Islet of Langerhans (tissue), 1 donor: ENCODE data around the gene CYP3A7.
"Not testable (repeated sequence)": the region's sequence is repeated elsewhere in the genome, so short reads cannot be mapped to it uniquely, and the experiment has no call there.

Experiments used
- FAIRE-seq: peaks from one replicate; lab custom pipeline; 2011; peaks lifted over from hg19 to GRCh38; lab: Jason Lieb, UNC

CYP3A7 gene

DNA sequence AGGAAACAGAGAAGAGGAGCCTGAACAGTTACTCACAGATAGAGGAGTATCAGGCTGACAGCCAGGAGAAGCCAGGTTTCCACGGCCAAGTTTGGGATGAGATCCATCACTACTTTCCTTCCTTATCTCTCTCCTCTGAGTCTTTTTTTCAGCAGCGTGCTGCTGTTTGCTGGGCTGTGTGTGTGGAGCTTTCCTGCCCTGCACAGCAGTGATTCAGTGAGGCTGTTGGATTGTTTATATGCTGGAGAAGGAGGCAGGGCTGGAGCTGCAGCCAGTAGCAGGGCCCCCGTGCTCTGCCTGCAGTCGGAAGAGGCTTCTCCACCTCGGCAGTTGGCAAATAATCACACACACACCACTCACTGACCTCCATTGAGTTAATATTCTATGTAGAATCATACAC is at the start of gene CYP3A7:
CYP3A7 (minus strand) TSS at position 210 of the 400 bp plus-strand sequence; CDS start at position 107, 103 bp downstream.
- FAIRE-seq = no peak

DNA sequence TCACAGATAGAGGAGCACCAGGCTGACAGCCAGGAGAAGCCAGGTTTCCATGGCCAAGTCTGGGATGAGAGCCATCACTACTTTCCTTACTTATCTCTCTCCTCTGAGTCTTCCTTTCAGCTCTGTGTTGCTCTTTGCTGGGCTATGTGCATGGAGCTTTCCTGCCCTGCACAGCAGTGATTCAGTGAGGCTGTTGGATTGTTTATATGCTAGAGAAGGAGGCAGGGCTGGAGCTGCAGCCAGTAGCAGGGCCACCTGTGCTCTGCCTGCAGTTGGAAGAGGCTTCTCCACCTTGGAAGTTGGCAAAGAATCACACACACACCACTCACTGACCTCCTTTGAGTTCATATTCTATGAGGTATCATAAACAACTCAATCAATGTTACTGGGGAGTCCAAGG is 49.0 kb upstream of the CYP3A7 start, which contains the start of gene CYP3A4:
CYP3A4 (minus strand) TSS at position 178 of the 400 bp plus-strand sequence; CDS start at position 75, 103 bp downstream.
- FAIRE-seq = no peak

DNA sequence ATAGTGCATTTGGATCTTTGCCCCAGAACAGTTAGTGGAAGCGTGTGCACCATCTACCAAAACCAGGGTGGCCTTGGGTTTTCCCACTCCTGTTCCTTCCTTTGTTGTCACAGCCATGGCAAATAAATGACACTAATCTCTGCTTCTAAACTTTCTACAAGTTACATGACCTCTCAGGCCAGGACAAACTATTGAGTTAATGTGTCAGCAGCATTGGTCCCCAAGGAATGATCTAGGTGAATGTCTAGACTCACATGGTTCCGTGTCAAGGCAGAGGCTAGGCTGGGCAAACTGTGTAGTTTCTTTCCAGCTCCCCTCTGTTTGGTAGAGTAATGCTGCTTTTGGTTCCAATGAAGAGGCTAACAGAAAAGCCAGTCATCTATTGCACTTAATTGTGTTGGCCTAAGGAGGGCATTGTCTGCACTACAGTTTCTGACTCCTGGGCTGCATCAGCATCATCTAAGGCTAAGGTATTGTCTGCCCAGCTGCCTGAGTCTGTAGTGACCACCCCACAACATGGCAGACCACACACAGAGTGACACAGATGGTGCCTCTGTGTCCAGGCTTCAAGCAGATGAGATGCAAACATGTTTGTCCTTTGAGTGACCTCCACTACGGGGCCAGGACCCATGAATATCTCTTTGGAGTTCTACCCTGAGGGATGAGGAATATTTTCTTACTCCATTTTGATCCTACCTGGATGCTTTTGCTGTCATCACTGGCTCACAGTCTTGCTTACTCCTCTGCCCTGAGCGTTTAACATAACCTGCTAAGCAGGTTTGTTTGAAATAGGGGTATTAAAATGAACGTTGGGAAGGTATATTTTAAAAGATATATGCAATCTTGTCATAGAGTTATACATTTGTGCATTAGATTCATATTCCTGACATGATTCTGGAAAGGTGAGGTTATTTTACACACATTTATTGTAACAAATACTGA is 47.3 kb upstream of the CYP3A7 start:
- FAIRE-seq = no peak

DNA sequence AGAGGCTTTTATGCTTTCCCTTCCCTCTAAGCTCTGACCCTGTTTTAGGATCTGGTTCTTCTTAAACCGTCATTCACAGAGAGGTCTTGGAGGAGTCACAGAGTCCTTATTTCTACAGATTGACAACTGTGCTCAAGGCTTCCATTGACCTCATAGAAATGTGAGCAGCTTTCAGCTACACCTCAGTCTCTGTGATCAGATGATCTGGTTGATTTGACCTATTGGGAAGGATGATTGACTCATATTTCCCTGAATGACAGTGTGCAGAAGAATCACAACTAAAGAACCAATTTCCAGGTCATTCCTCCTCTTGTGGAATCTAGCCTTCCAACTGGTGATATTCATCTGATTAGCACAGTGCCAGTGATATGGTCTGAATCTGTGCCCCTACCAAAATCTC is 45.6 kb upstream of the CYP3A7 start:
- FAIRE-seq = no peak

DNA sequence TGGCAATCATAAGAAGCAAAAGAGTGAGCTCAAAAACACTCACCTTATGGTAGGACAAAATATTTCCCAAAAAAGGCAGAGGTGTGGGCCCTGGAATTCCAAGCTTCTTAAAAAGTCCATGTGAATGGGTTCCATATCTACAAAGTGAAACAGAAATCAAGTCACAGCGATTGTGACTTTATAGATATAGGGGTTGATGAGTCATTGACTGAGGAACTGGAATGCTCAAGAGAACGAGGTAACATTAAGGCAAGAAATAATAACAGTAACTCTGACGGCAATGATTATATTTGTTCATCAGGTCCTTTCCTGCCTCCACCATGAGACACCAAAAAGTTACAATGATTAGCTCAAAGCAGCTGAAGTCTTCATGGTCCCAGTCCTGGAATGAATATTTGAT is 45.0 kb upstream of the CYP3A7 start:
- FAIRE-seq = no peak

DNA sequence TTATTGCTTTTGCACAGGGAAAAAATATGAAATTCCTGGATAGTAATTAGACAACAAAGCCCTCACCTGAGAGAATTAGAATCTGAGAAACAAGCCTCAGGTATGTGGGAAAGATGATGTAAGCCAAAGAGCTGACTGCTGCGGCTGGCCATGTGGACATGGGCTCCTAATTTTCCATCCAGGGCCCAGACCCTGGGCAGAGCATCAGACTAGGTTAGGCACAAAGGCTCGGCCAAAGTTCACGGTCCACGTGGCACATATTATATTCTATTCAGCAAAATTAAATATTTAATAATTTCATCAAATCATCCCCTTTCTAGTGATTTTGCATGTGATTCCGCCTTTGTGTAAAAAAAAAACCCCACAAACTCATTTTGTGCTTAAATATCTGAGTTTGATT is 43.9 kb upstream of the CYP3A7 start:
- FAIRE-seq = no peak

DNA sequence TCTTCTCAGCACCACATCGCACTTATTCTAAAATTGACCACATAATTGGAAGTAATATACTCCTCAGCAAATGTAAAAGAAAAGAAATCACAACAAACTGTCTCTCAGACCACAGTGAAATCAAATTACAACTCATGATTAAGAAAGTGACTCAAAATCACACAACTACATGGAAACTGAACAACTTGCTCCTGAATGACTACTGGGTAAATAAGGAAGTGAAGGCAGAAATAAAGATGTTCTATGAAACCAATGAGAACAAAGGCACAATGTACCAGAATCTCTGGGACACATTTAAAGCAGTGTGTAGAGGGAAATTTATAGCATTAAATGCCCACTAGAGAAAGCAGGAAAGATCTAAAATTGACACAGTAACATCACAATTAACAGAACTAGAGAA is 38.4 kb upstream of the CYP3A7 start:
- FAIRE-seq = not testable (repeated sequence)

DNA sequence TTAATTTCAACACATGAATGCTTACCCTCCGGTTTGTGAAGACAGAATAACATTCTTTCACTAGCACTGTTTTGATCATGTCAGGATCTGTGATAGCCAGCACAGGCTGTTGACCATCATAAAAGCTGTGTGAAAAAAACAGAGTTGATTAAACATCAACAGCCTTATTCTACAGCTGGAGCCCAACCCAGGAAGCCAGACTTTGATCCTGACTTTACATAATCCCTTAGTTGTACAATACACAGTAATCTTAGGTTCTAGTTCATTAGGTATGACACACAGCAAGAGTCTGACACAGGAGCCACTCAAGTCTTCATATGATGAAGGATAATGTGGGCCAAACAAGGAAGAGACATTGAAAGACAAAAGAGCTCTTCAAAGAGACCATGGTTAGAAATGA is 37.6 kb upstream of the CYP3A7 start:
- FAIRE-seq = no peak

DNA sequence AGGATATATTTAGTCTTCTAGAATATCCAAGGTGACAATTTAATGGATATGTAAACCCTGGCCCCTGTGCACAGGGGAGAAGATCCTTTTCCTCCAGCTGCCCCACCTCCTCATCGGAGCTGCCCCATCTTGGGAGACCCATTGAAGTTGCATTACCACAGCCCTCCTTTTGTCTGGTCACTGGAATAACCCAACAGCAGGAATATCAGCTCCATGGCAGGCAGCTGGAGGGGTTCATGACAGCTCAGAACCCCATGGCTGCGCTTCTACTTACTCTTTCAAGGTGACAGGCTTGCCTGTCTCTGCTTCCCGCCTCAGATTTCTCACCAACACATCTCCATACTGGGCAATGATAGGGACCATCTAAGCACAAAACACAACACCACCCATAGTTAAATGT is 34.5 kb upstream of the CYP3A7 start:
- FAIRE-seq = not testable (repeated sequence)

DNA sequence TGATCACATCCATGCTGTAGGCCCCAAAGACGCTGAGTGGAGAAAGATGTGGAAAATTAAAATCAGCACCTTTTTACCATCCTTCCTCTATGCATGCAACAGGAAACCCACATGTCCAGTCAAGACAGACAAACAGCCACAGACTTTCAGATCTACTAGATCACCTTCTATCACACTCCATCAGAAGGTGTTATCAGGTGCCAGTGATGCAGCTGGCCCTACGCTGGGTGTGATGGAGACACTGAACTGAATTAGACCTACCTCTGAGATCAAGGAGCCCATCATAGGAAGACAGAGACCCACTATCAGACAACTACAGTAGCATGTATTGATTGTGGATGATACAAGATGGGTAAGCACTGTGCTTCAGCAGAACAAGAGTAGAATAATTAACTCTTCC is 33.5 kb upstream of the CYP3A7 start:
- FAIRE-seq = no peak

DNA sequence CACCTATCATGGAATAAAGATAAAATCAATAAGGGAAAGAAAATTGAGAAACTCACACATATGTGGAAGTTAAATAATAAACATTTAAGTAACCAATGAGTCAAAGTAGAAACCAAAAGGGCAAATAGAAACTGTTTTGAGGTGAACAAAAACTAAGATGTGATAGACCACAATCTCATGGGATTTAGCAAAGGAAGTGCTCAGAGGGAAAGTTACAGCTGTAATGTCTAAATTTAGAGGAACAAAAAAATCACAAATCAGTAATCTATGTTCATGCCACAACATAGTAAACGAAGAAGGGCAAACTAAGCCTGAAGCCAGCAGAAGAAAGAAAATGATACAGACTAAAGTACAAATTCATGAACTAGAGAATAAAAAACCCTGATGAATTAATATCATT is 32.7 kb upstream of the CYP3A7 start:
- FAIRE-seq = no peak

DNA sequence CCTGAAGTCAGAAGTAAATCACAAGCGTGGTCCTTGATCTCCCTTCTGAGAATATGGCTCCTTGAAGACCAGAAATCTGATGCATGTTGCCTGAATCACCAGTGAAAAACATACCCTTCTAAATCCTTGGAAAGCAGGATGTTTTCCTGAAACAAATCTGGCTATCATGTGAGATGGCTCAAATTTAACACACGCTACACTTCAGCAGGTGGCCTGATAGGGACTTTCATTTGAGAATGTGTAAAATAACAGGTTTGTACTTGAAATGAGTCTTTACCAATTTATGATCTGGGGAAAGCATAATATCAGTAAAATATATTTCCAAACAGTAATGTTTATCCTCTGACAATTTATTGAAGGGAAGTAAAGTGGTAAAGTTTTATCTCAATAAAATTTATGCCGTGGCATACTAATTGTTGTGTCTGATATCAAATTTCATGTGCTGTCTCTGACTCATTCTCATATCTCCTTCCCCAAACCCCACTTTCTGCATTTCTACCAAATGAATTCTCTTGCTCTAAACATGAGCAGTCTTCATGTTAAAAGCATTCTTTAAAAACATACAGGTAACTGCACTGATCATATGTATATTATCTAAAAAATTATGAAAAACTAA is 31.6 kb upstream of the CYP3A7 start:
- FAIRE-seq = no peak

DNA sequence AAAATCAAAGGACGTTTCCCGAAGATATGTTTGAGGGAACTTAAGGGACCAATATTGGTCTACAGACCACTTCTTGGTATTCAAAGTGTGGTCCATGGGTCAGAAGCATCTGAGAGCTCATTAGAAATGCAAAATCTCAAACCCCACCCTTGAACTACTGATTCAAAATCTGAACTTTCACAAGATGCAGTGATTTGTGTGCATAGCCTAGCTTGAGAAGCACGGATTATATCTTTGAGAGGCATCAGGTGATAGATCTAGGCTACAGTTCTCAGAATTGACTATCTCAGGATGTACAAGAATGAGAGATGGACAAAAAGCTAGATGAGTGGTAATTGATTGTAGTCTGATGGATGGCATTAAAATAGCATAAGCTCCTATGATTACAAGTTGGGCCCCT is 29.5 kb upstream of the CYP3A7 start:
- no peak for FAIRE-seq

DNA sequence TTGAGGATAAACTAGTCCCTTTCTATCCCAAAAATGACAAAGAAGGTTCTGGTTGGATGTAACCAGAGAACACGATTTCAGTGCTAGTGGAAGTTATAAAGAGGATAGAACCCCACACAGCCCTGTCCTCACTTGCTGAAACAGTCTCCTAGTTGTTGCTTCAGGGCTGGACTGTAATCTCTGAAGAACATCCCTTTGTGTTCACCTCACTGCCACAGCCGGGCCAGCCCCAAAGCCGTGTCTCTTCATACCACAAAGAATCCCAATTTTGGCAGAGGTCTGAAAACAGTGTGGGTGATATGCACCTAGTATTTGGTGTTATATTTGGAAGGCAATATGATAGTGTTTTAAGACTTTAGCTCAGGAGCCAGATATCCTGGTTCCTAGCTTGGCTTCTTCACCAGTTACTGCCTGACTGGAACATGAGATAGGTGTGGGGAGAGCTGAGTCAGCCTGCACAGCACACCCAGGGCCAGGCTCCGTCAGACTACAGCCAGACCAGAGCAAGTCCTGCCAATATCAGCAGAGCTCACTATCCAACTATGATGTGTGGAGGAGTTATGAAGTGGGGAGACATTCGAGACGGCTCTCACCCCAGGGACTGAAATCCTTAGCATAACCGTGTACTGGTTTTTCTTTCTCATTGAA is 27.8 kb upstream of the CYP3A7 start:
- no peak for FAIRE-seq

DNA sequence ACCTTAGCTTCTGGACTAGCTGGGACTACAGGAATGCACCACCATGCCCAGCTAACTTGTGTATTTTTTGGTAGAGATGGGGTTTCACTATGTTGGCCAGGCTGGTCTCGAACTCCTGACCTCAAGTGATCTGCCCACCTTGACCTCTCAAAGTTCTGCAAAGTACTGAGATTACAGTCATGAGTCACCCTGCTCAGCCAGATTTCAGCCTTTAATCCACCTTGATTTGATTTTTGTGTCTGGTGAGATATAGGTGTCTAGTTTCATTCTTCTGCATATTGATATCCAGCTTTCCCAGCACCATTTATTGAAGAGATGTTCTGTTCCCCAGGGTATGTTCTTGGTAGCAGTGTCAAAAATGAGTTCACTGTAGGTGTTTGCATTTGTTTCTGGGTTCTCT is 20.1 kb upstream of the CYP3A7 start:
- FAIRE-seq = no peak

DNA sequence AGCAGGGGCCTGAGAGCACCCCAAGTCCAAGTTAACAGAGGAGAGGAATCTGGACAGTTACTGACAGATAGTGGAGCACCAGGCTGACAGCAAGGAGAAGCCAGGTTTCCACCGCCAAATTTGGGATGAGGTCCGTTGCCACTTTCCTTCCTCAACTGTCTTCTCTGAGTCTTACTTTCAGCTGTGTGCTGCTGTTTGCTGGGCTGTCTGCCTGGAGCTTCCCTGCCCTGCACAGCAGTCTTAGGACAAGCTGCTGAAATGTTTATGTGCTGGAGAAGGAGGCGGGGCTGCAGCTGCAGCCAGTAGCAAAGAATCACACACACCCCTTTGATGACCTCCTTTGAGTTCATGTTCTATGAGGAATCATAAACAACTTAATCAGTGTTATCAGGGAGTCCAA is 17.4 kb upstream of the CYP3A7 start:
- FAIRE-seq = no peak

DNA sequence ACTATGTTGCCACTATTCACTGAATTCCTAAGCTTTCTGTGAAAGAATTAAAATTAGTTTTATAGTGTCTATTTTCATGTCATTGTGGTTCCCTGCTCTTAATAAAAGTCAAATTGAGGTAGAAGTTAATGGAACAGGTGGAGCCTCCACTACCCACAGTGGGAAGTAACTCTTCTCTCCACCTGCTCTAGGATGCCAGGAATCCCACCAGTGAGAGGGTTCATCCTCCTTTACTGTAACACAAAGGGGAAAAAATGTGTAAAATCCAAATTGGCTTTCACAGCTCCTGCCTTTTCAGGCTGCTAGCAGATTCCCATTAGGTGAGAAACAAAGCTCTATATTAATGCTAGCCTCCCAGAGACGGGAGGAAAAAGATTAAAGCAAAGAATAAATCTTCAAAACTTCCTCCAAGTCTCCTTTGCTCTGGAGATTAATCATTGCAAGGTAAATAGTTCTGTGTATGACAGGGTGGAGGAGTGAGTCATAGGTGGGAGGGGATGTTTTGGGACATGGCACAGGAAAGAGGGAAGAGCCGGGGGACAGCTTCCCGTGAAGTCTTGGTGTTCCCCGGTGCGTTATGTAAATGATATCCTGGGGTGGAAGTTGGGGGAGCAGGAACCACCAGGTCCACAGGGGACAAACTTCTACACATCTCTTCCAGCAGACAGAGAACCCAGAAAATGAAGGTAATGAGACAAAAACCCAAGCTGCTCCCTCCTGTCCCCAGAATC is 16.5 kb upstream of the CYP3A7 start:
- not testable (repeated sequence) for FAIRE-seq

DNA sequence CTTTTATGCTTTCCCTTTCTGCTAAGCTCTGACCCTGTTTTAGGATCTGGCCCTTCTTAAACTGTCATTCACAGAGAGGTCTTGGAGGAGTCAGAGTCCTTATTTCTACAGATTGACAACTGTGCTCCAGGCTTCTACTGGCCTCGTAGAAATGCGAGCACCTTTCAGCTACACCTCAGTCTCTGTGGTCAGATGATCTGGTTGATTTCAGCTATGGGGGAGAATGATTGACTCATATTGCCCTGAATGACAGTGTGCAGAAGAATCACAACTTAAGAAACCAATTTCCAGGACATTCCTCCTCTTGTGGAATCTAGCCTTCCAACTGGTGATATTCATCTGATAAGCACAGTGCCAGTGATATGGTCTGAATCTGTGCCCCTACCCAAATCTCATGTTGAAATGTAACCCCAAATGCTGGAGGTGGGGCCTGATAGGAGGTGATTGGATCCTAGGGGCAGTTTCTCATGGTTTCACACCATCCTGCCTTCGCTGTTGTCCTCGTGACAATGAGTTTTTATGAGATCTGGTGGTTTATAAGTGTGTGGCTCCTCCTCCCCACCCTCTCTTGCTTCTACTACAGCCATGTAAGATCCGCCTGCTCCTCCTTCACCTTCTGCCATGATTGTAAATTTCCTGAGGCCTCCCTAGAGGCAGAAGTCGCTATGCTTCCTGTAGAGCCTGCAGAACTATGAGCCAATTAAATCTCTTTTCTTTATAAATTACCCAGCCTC is 14.0 kb upstream of the CYP3A7 start:
- no peak for FAIRE-seq

DNA sequence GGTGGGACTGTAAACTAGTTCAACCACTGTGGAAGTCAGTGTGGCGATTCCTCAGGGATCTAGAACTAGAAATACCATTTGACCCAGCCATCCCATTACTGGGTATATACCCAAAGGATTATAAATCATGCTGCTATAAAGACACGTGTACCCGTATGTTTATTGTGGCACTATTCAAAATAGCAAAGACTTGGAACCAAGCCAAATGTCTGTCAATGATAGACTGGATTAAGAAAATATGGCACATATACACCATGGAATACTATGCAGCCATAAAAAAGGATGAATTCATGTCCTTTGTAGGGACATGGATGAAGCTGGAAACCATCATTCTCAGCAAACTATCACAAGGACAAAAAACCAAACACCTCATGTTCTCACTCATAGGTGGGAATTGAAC is 11.9 kb upstream of the CYP3A7 start:
- FAIRE-seq = not testable (repeated sequence)

DNA sequence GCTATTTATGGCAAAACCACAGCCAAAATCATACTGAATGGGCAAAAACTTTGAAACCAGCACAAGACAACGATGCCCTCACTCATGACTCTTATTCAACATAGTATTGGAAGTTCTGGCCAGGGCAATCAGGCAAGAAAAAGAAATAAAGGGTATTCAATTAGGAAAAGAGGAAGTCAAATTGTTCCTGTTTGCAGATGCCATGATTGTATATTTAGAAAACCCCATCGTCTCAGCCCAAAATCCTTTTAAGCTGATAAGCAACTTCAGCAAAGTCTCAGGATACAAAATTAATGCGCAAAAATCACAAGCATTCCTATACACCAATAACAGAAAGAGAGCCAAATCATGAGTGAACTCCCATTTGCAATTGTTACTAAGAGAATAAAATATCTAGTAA is 10.4 kb upstream of the CYP3A7 start:
- FAIRE-seq = not testable (repeated sequence)

DNA sequence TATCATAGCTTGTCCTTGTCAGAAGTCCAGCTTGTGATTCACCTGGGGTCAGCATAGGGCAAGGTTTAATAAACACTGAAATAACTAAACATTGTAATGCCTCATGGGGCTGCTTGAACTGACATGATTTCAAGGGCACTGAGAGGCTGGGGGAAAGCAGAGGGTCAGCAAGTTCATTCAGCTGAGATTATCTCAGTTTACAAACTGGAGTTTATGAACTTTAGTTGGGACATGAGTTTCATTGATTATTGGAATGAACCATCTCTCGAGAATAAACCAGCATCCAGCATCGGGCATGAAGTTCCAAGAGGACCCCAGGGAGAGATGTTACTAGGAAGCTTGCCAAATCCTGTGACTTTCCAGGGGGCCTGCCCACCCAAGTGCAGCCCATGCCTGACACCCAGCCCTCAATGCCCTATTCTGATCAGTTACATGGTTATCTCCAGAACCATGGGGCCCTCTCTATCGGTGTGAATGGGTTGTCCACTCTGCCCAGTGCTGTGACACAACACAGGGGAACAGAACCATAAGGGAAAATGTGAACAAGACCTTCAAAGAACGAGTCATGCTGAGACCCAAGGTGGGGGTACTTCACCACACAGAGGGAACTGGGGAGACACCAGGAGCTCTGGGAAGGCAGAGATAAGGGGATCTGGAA is 7.9 kb upstream of the CYP3A7 start:
- no peak for FAIRE-seq
